ENCODE measurements around the gene MCHR1.

- TF ChIP-seq, protein P1, sequence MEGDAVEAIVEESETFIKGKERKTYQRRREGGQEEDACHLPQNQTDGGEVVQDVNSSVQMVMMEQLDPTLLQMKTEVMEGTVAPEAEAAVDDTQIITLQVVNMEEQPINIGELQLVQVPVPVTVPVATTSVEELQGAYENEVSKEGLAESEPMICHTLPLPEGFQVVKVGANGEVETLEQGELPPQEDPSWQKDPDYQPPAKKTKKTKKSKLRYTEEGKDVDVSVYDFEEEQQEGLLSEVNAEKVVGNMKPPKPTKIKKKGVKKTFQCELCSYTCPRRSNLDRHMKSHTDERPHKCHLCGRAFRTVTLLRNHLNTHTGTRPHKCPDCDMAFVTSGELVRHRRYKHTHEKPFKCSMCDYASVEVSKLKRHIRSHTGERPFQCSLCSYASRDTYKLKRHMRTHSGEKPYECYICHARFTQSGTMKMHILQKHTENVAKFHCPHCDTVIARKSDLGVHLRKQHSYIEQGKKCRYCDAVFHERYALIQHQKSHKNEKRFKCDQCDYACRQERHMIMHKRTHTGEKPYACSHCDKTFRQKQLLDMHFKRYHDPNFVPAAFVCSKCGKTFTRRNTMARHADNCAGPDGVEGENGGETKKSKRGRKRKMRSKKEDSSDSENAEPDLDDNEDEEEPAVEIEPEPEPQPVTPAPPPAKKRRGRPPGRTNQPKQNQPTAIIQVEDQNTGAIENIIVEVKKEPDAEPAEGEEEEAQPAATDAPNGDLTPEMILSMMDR (IDR thresholded peaks at IDR 0.05), result no peak
- TF ChIP-seq POLR2AphosphoS5 (IDR thresholded peaks at IDR 0.05; ENCODE audit: insufficient read depth in 1 of 2, low read depth in 1 of 2) (no peak), POLR2A (IDR thresholded peaks at IDR 0.05) (no peak)
These were observed 35.4 kb downstream of the MCHR1 start for GRCh38 chr22:40714499-40715337.
